RWPE2 (cell line): Measurements from ENCODE around the gene PALB2.

Experiments used
- ATAC-seq: fragments of 200-7000 bp; cut with Tn5 transposase; 3 replicates; pipeline ENCODE4 v1.9.1; 2021; ENCODE audit warnings: low read depth
- DNase-seq: peaks from one replicate; pipeline ENCODE4 v3.0.0-alpha.2; 2020; ENCODE audit warnings: low spot score
- H3K27ac ChIP-seq: fragments of 450-650 bp; 2 replicates; pipeline ENCODE4 v1.5.1; 2017; ENCODE audit warnings: mild to moderate bottlenecking; ENCODE audit not compliant: poor library complexity, severe bottlenecking
- H3K27me3 ChIP-seq: fragments of 250-450 bp; sonication (Bioruptor Pico); 2 replicates; pipeline ENCODE4 v1.5.1; 2021; ENCODE audit warnings: mild to moderate bottlenecking, moderate library complexity; ENCODE audit not compliant: insufficient read depth, poor library complexity, severe bottlenecking
- H3K36me3 ChIP-seq: fragments of 250-450 bp; sonication (Bioruptor Pico); 2 replicates; pipeline ENCODE4 v1.5.1; 2020; ENCODE audit warnings: low read depth, mild to moderate bottlenecking, moderate library complexity
- H3K4me1 ChIP-seq: fragments of 250-450 bp; sonication (Bioruptor Pico); 2 replicates; pipeline ENCODE4 v1.5.1; 2021; ENCODE audit warnings: mild to moderate bottlenecking, moderate library complexity; ENCODE audit not compliant: insufficient read depth, poor library complexity, severe bottlenecking
- H3K4me3 ChIP-seq: fragments of 250-450 bp; sonication (Bioruptor Pico); 2 replicates; pipeline ENCODE4 v1.5.1; 2021; ENCODE audit warnings: mild to moderate bottlenecking, moderate library complexity; ENCODE audit not compliant: severe bottlenecking
- H3K9me3 ChIP-seq: fragments of 250-450 bp; sonication (Bioruptor Pico); 2 replicates; pipeline ENCODE4 v1.5.1; 2021; ENCODE audit warnings: mild to moderate bottlenecking, moderate library complexity; ENCODE audit not compliant: severe bottlenecking
- CTCF ChIP-seq: fragments of 450-650 bp; IDR thresholded peaks from one replicate; pipeline ENCODE4 v1.5.1; 2017; ENCODE audit warnings: mild to moderate bottlenecking, moderate library complexity; ENCODE audit not compliant: poor library complexity, severe bottlenecking

Gene PALB2

DNA sequence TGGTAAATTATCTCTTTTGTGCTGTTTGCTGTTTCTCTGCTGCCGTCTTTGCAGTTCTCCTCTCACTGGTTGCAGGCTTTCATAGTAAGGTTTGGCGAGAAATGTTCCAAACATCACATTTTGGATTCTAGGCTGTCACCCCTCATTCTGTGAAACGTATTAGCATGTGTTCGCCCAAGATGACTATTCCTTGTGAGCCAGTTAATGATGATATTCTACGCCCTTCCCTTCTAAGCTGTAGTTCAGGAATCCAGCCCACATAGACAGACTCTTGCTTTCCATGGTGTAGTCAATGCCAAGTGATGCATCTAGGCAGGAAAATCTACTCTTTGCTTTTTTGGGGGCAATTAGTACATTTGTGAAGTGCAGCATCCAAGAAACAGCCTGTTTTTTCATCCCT lies 69.2 kb downstream of the PALB2 start:
- H3K27ac ChIP-seq, result no peak overlapping the region
- H3K36me3 ChIP-seq, result peaks cover 56% of the 10 kb centered on the region
- H3K4me1 ChIP-seq, result no peaks in the 10 kb centered on the region
- no peak overlapping the region for H3K4me3 ChIP-seq
- no peak for ATAC-seq
- no peak for DNase-seq
- no peaks in the 10 kb centered on the region for H3K9me3 ChIP-seq
- H3K27me3 ChIP-seq, result no peaks in the 10 kb centered on the region
- TF ChIP-seq CTCF, result no peak

DNA sequence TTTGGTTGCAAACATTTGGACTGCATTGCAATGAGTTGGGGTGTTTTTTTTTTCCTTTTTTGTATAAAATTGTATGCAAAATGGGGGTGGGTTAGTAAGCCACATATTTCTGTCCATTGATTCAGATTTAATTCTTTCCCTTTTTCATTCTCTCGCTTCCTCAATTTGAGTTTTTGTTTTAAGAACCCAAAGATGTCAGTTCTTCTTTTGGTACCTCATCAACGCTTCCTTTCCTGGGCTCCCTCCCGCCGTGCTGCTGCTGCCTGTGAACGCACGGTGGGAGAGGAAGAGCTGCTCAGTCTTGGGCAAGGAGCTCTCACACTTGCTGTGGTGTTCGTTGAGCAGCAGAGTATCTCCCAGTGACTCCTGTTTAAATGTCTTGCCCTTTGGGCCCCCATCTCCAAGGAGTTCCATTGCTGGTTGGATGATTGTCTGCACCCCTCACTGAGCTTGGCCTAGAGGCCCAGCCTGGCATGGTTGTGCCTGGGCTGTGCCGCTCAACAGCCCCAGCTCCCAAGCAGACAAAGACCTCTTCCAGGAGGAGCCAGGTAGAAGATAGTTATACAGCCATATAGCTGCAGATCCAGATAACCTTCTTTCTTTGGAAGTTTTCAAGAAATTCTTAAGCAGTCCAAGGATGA lies 70.0 kb downstream of the PALB2 start:
- peaks cover 64% of the 10 kb centered on the region for H3K36me3 ChIP-seq
- no peak for TF ChIP-seq CTCF
- no peaks in the 10 kb centered on the region for H3K27me3 ChIP-seq
- no peaks in the 10 kb centered on the region for H3K9me3 ChIP-seq
- no peak overlapping the region for H3K27ac ChIP-seq
- no peak for ATAC-seq
- no peak overlapping the region for H3K4me3 ChIP-seq
- DNase-seq, result no peak
- H3K4me1 ChIP-seq, result no peaks in the 10 kb centered on the region

- H3K9me3 ChIP-seq, result no peaks in the 10 kb centered on the region
- no peak for ATAC-seq
- TF ChIP-seq CTCF, result no peak
- H3K4me1 ChIP-seq, result no peaks in the 10 kb centered on the region
- peaks cover 79% of the 10 kb centered on the region for H3K36me3 ChIP-seq
- DNase-seq, result no peak
- no peak overlapping the region for H3K27ac ChIP-seq
- H3K4me3 ChIP-seq, result no peak overlapping the region
- no peaks in the 10 kb centered on the region for H3K27me3 ChIP-seq
Observed at GRCh38 chr16:23567602-23568001, 73.5 kb downstream of the PALB2 start.

DNA sequence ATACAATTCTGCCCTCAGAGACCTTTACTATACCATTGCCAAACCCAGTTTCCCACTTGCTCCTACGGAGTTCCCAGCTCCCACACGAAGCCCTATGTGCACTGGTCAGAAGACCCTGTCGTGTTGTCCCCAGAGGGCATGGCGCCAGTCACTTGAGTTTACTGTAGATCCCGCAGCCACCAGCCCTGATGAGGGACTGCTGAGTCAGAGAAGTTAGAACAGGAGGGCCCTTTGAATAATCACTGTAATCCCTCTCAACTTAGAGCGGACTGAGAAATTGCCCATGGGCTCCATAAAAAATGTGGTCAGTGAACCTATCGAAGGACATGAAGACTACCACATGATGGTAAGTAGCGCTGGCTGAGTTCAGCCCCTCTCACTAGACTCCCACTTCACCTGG lies 74.4 kb downstream of the PALB2 start:
- Histone ChIP-seq H3K27ac (no peak overlapping the region), H3K27me3 (no peaks in the 10 kb centered on the region), H3K9me3 (no peaks in the 10 kb centered on the region), H3K4me3 (no peak overlapping the region), H3K36me3 (peaks cover 81% of the 10 kb centered on the region), H3K4me1 (no peaks in the 10 kb centered on the region)
- no peak for ATAC-seq
- no peak for DNase-seq
- no peak for TF ChIP-seq CTCF

- peaks cover 88% of the 10 kb centered on the region for H3K36me3 ChIP-seq
- no peak for TF ChIP-seq CTCF
- H3K4me1 ChIP-seq, result no peaks in the 10 kb centered on the region
- no peak overlapping the region for H3K27ac ChIP-seq
- no peaks in the 10 kb centered on the region for H3K27me3 ChIP-seq
- H3K9me3 ChIP-seq, result no peaks in the 10 kb centered on the region
- no peak for ATAC-seq
- DNase-seq, result no peak
- H3K4me3 ChIP-seq, result no peak overlapping the region
Observed at GRCh38 chr16:23564575-23565363, 76.3 kb downstream of the PALB2 start.
